Measurements from ENCODE around the gene SCLT1.

- TF ChIP-seq POLR2AphosphoS5 (IDR thresholded peaks at IDR 0.05) (no peak), CTCF (IDR thresholded peaks at IDR 0.05) (no peak), POLR2A (IDR thresholded peaks at IDR 0.05) (no peak), EP300 (IDR thresholded peaks at IDR 0.05) (no peak)
These were observed 45.6 kb upstream of the SCLT1 start for GRCh38 chr4:129138810-129139496.

All from gastroesophageal sphincter (tissue), 3 donors.